ENCODE data around the gene PAM.

DNA sequence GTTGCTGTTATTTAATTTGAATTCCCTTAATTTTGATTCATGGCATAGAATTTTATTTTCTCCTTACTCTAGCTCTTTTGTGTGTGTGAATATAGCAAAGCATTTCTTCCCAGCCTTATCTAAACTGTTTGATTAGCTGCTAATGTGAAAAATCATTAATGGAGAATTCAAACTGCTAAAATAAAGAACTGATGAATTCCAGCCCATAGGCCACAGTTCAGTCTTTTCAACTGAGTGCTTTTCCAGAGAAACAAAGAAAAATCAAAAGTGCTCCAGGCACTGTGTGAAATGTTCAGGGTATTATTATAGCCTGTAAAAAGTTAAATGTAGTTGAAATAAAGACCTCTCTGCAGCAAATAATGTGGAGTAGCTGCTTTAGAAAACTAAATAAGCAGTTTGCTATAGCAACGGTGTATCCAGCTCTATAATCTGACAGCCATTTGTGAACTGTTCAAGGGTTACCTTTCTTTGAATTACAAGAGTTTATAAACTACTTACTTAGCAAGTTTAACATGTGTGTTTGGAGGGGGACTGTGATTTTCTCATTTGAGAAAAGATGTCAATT is 241.0 kb downstream of the PAM start:
- TF ChIP-seq, protein P1, sequence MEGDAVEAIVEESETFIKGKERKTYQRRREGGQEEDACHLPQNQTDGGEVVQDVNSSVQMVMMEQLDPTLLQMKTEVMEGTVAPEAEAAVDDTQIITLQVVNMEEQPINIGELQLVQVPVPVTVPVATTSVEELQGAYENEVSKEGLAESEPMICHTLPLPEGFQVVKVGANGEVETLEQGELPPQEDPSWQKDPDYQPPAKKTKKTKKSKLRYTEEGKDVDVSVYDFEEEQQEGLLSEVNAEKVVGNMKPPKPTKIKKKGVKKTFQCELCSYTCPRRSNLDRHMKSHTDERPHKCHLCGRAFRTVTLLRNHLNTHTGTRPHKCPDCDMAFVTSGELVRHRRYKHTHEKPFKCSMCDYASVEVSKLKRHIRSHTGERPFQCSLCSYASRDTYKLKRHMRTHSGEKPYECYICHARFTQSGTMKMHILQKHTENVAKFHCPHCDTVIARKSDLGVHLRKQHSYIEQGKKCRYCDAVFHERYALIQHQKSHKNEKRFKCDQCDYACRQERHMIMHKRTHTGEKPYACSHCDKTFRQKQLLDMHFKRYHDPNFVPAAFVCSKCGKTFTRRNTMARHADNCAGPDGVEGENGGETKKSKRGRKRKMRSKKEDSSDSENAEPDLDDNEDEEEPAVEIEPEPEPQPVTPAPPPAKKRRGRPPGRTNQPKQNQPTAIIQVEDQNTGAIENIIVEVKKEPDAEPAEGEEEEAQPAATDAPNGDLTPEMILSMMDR (IDR thresholded peaks at IDR 0.05 in 2 of 3, conservative IDR thresholded peaks at IDR 0.05 in 1 of 3; ENCODE audit: borderline replicate concordance in 1 of 3, insufficient read depth in 1 of 3, low read depth in 2 of 3, low read length in 2 of 3): no peak
- TF ChIP-seq EGR1 (IDR thresholded peaks at IDR 0.05; ENCODE audit: low read depth) (no peak), SIN3A (IDR thresholded peaks at IDR 0.05; ENCODE audit: low read depth) (no peak), EZH2phosphoT487 (IDR thresholded peaks at IDR 0.05; ENCODE audit: borderline replicate concordance) (no peak), POLR2A (IDR thresholded peaks at IDR 0.05; ENCODE audit: borderline replicate concordance, extremely low read depth, insufficient read depth, insufficient read length) (no peak), REST (IDR thresholded peaks at IDR 0.05; ENCODE audit: low read depth) (no peak), ZNF274 (IDR thresholded peaks at IDR 0.05; ENCODE audit: low read depth, low read length) (no peak), POLR2AphosphoS5 (IDR thresholded peaks at IDR 0.05; ENCODE audit: low read depth, low read length) (no peak), ZFX (IDR thresholded peaks at IDR 0.05) (no peak), JUND (IDR thresholded peaks at IDR 0.05) (no peak), CEBPB (IDR thresholded peaks at IDR 0.05; ENCODE audit: low read depth) (no peak), EZH2 (IDR thresholded peaks at IDR 0.05) (no peak)
- TF ChIP-seq, protein P2, sequence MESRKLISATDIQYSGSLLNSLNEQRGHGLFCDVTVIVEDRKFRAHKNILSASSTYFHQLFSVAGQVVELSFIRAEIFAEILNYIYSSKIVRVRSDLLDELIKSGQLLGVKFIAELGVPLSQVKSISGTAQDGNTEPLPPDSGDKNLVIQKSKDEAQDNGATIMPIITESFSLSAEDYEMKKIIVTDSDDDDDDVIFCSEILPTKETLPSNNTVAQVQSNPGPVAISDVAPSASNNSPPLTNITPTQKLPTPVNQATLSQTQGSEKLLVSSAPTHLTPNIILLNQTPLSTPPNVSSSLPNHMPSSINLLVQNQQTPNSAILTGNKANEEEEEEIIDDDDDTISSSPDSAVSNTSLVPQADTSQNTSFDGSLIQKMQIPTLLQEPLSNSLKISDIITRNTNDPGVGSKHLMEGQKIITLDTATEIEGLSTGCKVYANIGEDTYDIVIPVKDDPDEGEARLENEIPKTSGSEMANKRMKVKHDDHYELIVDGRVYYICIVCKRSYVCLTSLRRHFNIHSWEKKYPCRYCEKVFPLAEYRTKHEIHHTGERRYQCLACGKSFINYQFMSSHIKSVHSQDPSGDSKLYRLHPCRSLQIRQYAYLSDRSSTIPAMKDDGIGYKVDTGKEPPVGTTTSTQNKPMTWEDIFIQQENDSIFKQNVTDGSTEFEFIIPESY (IDR thresholded peaks at IDR 0.05; ENCODE audit: extremely low read depth, insufficient replicate concordance, low read length): no peak
